GM13976 (cell line): Measurements from ENCODE around the gene KCNJ5.

ENCODE experiments used
- DNase-seq: peaks from one replicate; pipeline ENCODE4 v3.0.0; 2012; ENCODE audit warnings: low spot score
- CTCF ChIP-seq: IDR thresholded peaks from 2 replicates; pipeline ENCODE4 v1.5.1; 2012; ENCODE audit warnings: borderline replicate concordance, mild to moderate bottlenecking; ENCODE audit not compliant: insufficient read depth; ENCODE audit errors: extremely low read depth, missing control alignments, control extremely low read depth
- in situ Hi-C: fragments of 300-500 bp; cut with MboI; formaldehyde crosslinking; loops from one replicate; pipeline ENCODE4 v1.12.0; 2022; ENCODE audit warnings: low sequenced_read_pairs, mixed read lengths, inconsistent platforms; ENCODE audit not compliant: unreplicated experiment

The KCNJ5 gene

GRCh38 chr11:128860571-128861361 is 30.4 kb upstream of the KCNJ5 start:
- in situ Hi-C loops: no loop called here
- no peak for TF ChIP-seq CTCF
- no peak for DNase-seq

- no peak for DNase-seq
- in situ Hi-C loops: no loop called here
- TF ChIP-seq CTCF: no peak
These were observed 28.8 kb upstream of the KCNJ5 start for GRCh38 chr11:128862406-128862805.

GRCh38 chr11:128862908-128863660 is 28.1 kb upstream of the KCNJ5 start:
- no peak for DNase-seq
- TF ChIP-seq CTCF: no peak
- in situ Hi-C loops: no loop called here

- in situ Hi-C loops: no loop called here
- DNase-seq: no peak
These were observed 25.7 kb upstream of the KCNJ5 start for GRCh38 chr11:128865490-128865889.

GRCh38 chr11:128867277-128867676 is 23.9 kb upstream of the KCNJ5 start, which contains the start of gene KCNJ1:
Gene KCNJ1 (minus strand): TSS chr11:128867296. CDS start chr11:128840243, 27,053 bp downstream.
- no peak for DNase-seq
- no peak for TF ChIP-seq CTCF
- in situ Hi-C loops: no loop called here

More at GRCh38 chr11:128865490-128865889, 25.7 kb upstream of the KCNJ5 start:
- TF ChIP-seq CTCF: no peak

- TF ChIP-seq CTCF: no peak
- in situ Hi-C loops: no loop called here
- no peak for DNase-seq
These were observed 22.1 kb upstream of the KCNJ5 start for GRCh38 chr11:128868841-128869671.
